Measurements from ENCODE around the gene NDUFS6.
"Not testable (repeated sequence)": the region's sequence is repeated elsewhere in the genome, so short reads cannot be mapped to it uniquely, and the experiment has no call there.

NDUFS6 gene

DNA sequence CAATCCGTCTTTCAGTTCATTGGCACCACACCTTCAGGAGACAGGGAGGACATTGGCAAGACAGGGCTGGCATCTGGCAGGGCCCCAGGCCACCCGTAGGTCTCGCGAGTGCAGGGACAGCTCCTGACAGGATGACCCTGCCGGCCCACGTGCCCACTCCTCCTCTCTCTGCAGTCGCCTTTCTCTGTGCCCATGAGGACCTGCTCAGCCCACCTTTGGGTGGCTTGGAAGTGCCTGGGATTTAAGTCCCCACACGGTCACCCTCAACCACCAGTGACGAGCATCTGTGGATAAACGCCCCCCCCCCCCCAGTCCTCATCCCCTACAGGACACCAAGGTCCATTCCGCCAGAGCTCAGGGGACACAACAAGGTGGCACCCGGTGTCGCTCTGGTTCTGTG, 5.7 kb upstream of the NDUFS6 start:
- peaks cover 0 to 28% (median 10%) of the 10 kb centered on the region in 4 donors for H3K4me1 ChIP-seq
- intact Hi-C loops (cut with DNase I; ENCODE audit: low total_unique reads) = loop anchor here (10.0 kb wide), 2 partner anchors 451 to 1181 kb away; partner anchors contain the start of genes CEP72 and CLPTM1L
- TF ChIP-seq, protein P1, sequence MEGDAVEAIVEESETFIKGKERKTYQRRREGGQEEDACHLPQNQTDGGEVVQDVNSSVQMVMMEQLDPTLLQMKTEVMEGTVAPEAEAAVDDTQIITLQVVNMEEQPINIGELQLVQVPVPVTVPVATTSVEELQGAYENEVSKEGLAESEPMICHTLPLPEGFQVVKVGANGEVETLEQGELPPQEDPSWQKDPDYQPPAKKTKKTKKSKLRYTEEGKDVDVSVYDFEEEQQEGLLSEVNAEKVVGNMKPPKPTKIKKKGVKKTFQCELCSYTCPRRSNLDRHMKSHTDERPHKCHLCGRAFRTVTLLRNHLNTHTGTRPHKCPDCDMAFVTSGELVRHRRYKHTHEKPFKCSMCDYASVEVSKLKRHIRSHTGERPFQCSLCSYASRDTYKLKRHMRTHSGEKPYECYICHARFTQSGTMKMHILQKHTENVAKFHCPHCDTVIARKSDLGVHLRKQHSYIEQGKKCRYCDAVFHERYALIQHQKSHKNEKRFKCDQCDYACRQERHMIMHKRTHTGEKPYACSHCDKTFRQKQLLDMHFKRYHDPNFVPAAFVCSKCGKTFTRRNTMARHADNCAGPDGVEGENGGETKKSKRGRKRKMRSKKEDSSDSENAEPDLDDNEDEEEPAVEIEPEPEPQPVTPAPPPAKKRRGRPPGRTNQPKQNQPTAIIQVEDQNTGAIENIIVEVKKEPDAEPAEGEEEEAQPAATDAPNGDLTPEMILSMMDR (IDR thresholded peaks at IDR 0.05) = no peak

DNA sequence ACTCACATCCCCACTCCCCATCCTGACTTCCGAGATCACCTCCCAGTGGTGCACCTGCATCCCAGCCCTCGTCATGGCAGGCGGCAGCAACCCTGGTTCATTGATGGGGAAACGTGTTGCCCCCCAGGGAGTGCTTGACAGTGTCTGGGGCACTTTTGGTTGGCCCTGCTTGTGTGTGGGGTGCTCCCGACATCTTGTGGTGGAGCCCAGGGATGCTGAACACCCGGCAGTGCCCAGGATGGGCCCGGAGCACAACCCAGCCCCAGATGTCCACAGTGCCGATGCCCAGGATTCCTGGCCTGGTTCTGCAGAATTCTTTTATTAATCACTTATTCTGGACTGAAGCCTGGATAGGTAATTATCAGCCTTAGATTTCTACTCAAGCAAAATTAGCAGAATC, 5.3 kb upstream of the NDUFS6 start:
- Histone ChIP-seq H3K27me3 (no peaks in the 10 kb centered on the region), H3K9me3 (no peaks in the 10 kb centered on the region), H3K4me1 (peaks cover 0 to 28% (median 11%) of the 10 kb centered on the region in 4 donors), H3K27ac (no peak overlapping the region), H3K4me3 (no peak overlapping the region), H3K36me3 (peaks cover 20 to 32% (median 20%) of the 10 kb centered on the region in 3 donors)
- peak in 1 of 2 donors; percentile 6 for DNase-seq
- intact Hi-C loops (cut with DNase I; ENCODE audit: low total_unique reads) = loop anchor here (10.0 kb wide), 2 partner anchors 451 to 1181 kb away; partner anchors contain the start of genes CEP72 and CLPTM1L
- TF ChIP-seq, protein P1 (IDR thresholded peaks at IDR 0.05) = no peak

More for the DNA sequence above, 5.7 kb upstream of the NDUFS6 start:
- Histone ChIP-seq H3K27me3 (no peaks in the 10 kb centered on the region), H3K4me3 (no peak overlapping the region), H3K27ac (no peak overlapping the region), H3K9me3 (no peaks in the 10 kb centered on the region), H3K36me3 (peaks cover 20 to 32% (median 20%) of the 10 kb centered on the region in 3 donors)
- DNase-seq = peak in 1 of 2 donors; percentile 17

DNA sequence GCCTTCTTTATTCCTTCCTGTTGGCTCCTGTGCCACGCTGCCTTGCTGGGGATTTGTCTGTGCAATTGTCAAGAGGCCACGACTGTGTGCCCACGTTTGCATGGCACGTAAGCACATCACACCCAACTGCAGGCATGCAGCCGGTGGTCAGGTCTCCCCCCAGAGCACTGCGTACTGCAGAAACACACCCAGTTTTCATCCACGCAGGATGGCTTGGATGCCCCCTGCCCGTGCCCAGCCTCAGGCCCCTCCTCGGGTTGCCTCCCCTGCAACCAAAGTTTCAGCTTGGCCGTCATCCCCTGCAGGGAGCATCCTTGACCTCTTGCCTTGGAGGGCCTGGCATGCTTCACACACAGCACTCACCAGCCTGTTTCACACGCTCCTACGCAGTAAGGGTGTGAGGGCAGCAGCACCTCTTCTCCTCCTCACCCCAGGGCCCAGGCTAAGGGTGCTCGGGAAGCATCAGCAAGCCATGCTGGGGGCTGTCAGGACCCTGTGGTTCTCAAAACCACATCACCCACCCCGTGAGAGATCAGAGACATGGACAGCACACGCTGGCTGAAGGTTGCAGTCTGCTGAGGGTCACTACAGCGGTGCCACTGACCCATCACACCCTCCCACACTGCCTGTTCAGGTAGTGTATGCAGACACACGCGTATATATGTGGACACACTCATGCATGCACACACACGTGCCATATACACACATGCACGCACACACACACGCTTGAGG, 4.7 kb upstream of the NDUFS6 start:
- Histone ChIP-seq H3K27me3 (no peaks in the 10 kb centered on the region), H3K4me3 (no peak overlapping the region), H3K27ac (no peak overlapping the region), H3K9me3 (no peaks in the 10 kb centered on the region), H3K36me3 (peaks cover 20 to 32% (median 20%) of the 10 kb centered on the region in 3 donors), H3K4me1 (peaks cover 0 to 28% (median 11%) of the 10 kb centered on the region in 4 donors)
- intact Hi-C loops (cut with DNase I; ENCODE audit: low total_unique reads) = loop anchor here (10.0 kb wide), 2 partner anchors 452 to 1182 kb away; partner anchors contain the start of genes CEP72 and CLPTM1L
- peak in 1 of 2 donors; percentile 16 for DNase-seq
- TF ChIP-seq, protein P1 (IDR thresholded peaks at IDR 0.05) = no peak

DNA sequence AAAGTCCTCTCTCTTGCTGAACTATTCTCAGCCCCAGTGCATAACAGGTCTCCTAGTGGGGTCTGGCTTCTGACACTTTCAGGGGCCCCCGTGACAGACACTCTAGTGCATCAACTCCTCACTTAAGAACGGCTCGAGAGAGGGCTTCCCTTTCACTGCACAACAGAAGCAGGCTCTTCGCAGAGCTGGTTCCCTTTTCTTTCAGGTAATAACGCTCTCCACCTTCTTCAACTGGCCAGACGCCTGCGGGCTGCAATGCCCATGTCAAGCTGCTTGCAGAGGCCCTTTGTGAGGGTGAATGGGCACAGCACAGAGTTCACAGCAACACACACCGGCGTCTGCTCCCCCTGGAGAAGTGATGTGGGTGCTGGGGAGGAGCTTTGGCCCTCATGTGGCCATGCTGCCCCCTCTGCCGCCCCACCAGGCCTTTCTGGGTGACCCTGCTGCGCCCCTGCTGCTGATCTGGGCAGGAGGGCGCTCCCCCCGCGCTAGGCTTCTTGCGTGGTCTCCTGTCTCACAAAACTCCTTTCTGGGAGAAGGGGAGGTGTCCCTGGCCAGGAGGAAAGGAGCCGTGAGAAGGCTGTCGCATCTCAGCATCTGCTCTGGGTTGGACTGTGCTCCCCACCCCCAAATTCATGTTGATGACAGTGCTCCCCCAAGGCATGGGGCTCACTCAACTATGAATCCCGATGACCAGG, 4.0 kb upstream of the NDUFS6 start:
- Histone ChIP-seq H3K36me3 (peaks cover 20 to 32% (median 20%) of the 10 kb centered on the region in 3 donors), H3K9me3 (no peaks in the 10 kb centered on the region), H3K4me1 (peaks cover 0 to 32% (median 16%) of the 10 kb centered on the region in 4 donors), H3K4me3 (no peak overlapping the region), H3K27ac (no peak overlapping the region), H3K27me3 (no peaks in the 10 kb centered on the region)
- intact Hi-C loops (cut with DNase I; ENCODE audit: low total_unique reads) = loop anchor here (10.0 kb wide), 2 partner anchors 452 to 1182 kb away; partner anchors contain the start of genes CEP72 and CLPTM1L
- TF ChIP-seq, protein P1 (IDR thresholded peaks at IDR 0.05) = no peak
- DNase-seq = peak in 1 of 2 donors; percentile 3

DNA sequence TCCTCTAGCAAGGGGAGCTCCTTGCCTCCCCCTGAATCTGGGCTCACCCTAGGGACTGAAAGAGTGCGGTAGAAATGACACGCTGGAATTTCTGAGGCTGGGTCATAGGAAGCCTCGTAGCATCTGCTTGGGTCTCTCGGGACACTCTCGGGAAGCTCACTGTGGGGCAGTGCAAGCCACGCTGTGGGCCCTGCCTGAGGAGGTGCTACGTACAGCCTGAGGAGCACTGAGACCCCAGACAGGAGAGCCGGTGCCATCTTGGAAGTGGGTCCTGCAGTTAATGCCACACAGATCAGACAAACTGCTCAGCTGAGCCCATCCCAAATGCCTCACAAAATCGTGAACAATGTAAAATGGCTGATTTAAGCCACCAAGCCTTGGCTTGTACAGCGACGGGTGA, 3.4 kb upstream of the NDUFS6 start:
- Histone ChIP-seq H3K9me3 (no peaks in the 10 kb centered on the region), H3K27me3 (no peaks in the 10 kb centered on the region), H3K4me1 (peaks cover 0 to 32% (median 17%) of the 10 kb centered on the region in 4 donors), H3K36me3 (peaks cover 20 to 36% (median 20%) of the 10 kb centered on the region in 3 donors), H3K27ac (no peak overlapping the region), H3K4me3 (no peak overlapping the region)
- TF ChIP-seq, protein P1 (IDR thresholded peaks at IDR 0.05) = no peak
- DNase-seq = peak in 1 of 2 donors; percentile 5
- intact Hi-C loops (cut with DNase I; ENCODE audit: low total_unique reads) = loop anchor here (10.0 kb wide), 2 partner anchors 453 to 1183 kb away; partner anchors contain the start of genes CEP72 and CLPTM1L

DNA sequence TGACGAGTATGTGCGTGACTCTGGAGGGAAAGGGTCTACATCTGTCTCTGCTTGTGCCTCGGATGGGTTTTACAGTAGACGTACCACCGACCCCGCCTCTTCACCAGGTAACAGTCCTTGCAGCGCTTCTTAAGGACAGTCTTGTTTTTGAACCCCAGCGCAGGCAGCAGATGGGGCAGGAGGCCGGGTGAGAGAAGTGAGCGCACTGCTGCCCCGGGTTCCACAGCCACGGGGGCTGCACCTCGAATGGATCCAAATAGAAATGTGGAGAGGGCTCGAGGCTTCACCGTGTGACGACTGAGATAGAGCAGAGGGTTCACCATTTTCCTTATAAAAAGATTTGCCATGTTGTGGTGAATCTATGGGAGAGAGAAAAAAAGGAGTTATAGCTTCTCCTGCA, 2.6 kb upstream of the NDUFS6 start:
- peaks cover 0 to 32% (median 17%) of the 10 kb centered on the region in 4 donors for H3K4me1 ChIP-seq
- H3K27ac ChIP-seq = peak overlapping the region in 1 of 2 donors; percentile 81
- H3K4me3 ChIP-seq = peak overlapping the region; percentile 58 to 83
- not testable (repeated sequence) for H3K9me3 ChIP-seq, H3K27me3 ChIP-seq
- intact Hi-C loops (cut with DNase I; ENCODE audit: low total_unique reads) = loop anchor here (10.0 kb wide), 2 partner anchors 454 to 1184 kb away; partner anchors contain the start of genes CEP72 and CLPTM1L
- peak in 1 of 2 donors; percentile 11 for DNase-seq
- peaks cover 24 to 43% (median 25%) of the 10 kb centered on the region in 3 donors for H3K36me3 ChIP-seq
